ENCODE measurements around the gene SMARCA2.

SMARCA2 gene

GRCh38 chr9:2166203-2166602 lies 151.1 kb downstream of the SMARCA2 start:
- Histone ChIP-seq H3K36me3 (ENCODE audit: insufficient read depth, low read length) (peaks cover 3% of the 10 kb centered on the region; the same call in 1 of the 2 replicates), H3K27ac (no peak overlapping the region)

GRCh38 chr9:2169035-2169434 lies 153.9 kb downstream of the SMARCA2 start:
- no peak overlapping the region for H3K4me3 ChIP-seq
- TF ChIP-seq EZH2 (IDR thresholded peaks at IDR 0.05) (no peak), POLR2AphosphoS5 (IDR thresholded peaks at IDR 0.05; ENCODE audit: borderline replicate concordance, low read depth, low read length) (no peak), FOXP2 (optimal IDR thresholded peaks at IDR 0.05; ENCODE audit: control extremely low read depth, extremely low read length, insufficient read depth) (no peak)
- no peaks in the 10 kb centered on the region for H3K9me3 ChIP-seq (ENCODE audit: low read depth, low read length)
- no peak overlapping the region for H3K27ac ChIP-seq
- no peak for DNase-seq (ENCODE audit: low read depth, low spot score)
- peaks cover 3% of the 10 kb centered on the region; the same call in 1 of the 2 replicates for H3K36me3 ChIP-seq (ENCODE audit: insufficient read depth, low read length)
- H3K9ac ChIP-seq (ENCODE audit: insufficient read length) = no peak overlapping the region

More at GRCh38 chr9:2166203-2166602, 151.1 kb downstream of the SMARCA2 start:
- TF ChIP-seq EZH2 (IDR thresholded peaks at IDR 0.05) (no peak), FOXP2 (optimal IDR thresholded peaks at IDR 0.05; ENCODE audit: control extremely low read depth, extremely low read length, insufficient read depth) (no peak), POLR2AphosphoS5 (IDR thresholded peaks at IDR 0.05; ENCODE audit: borderline replicate concordance, low read depth, low read length) (no peak)
- Histone ChIP-seq H3K4me3 (no peak overlapping the region), H3K9me3 (ENCODE audit: low read depth, low read length) (no peaks in the 10 kb centered on the region), H3K9ac (ENCODE audit: insufficient read length) (no peak overlapping the region)
- no peak for DNase-seq (ENCODE audit: low read depth, low spot score)

GRCh38 chr9:2170722-2171121 lies 155.6 kb downstream of the SMARCA2 start:
- DNase-seq (ENCODE audit: low read depth, low spot score) = no peak
- Histone ChIP-seq H3K36me3 (ENCODE audit: insufficient read depth, low read length) (peaks cover 3% of the 10 kb centered on the region; the same call in 1 of the 2 replicates), H3K9me3 (ENCODE audit: low read depth, low read length) (no peaks in the 10 kb centered on the region), H3K27ac (no peak overlapping the region), H3K4me3 (no peak overlapping the region), H3K9ac (ENCODE audit: insufficient read length) (no peak overlapping the region)
- no peak for TF ChIP-seq POLR2AphosphoS5 (IDR thresholded peaks at IDR 0.05; ENCODE audit: borderline replicate concordance, low read depth, low read length)

- no peak overlapping the region for H3K4me3 ChIP-seq
- DNase-seq (ENCODE audit: low read depth, low spot score) = no peak
- H3K9me3 ChIP-seq (ENCODE audit: low read depth, low read length) = no peaks in the 10 kb centered on the region
- TF ChIP-seq FOXP2 (optimal IDR thresholded peaks at IDR 0.05; ENCODE audit: control extremely low read depth, extremely low read length, insufficient read depth) = no peak
- H3K36me3 ChIP-seq (ENCODE audit: insufficient read depth, low read length) = no peaks in the 10 kb centered on the region; the same call in 1 of the 2 replicates
- no peak overlapping the region for H3K9ac ChIP-seq (ENCODE audit: insufficient read length)
- H3K27ac ChIP-seq = no peak overlapping the region
Observed at GRCh38 chr9:2173170-2173569, 158.0 kb downstream of the SMARCA2 start.

GRCh38 chr9:2173861-2174260 lies 158.7 kb downstream of the SMARCA2 start:
- TF ChIP-seq EZH2 (IDR thresholded peaks at IDR 0.05) (no peak), POLR2AphosphoS5 (IDR thresholded peaks at IDR 0.05; ENCODE audit: borderline replicate concordance, low read depth, low read length) (no peak), FOXP2 (optimal IDR thresholded peaks at IDR 0.05; ENCODE audit: control extremely low read depth, extremely low read length, insufficient read depth) (no peak)
- no peaks in the 10 kb centered on the region; the same call in 1 of the 2 replicates for H3K36me3 ChIP-seq (ENCODE audit: insufficient read depth, low read length)
- no peak for DNase-seq (ENCODE audit: low read depth, low spot score)
- H3K9ac ChIP-seq (ENCODE audit: insufficient read length) = no peak overlapping the region
- no peak overlapping the region for H3K4me3 ChIP-seq
- no peak overlapping the region for H3K27ac ChIP-seq
- H3K9me3 ChIP-seq (ENCODE audit: low read depth, low read length) = no peaks in the 10 kb centered on the region

GRCh38 chr9:2174306-2174705 lies 159.2 kb downstream of the SMARCA2 start:
- no peak overlapping the region for H3K27ac ChIP-seq
- H3K36me3 ChIP-seq (ENCODE audit: insufficient read depth, low read length) = no peaks in the 10 kb centered on the region; the same call in 1 of the 2 replicates
- no peak overlapping the region for H3K4me3 ChIP-seq
- no peak for DNase-seq (ENCODE audit: low read depth, low spot score)
- TF ChIP-seq EZH2 (IDR thresholded peaks at IDR 0.05) (no peak), FOXP2 (optimal IDR thresholded peaks at IDR 0.05; ENCODE audit: control extremely low read depth, extremely low read length, insufficient read depth) (no peak), POLR2AphosphoS5 (IDR thresholded peaks at IDR 0.05; ENCODE audit: borderline replicate concordance, low read depth, low read length) (no peak)
- H3K9me3 ChIP-seq (ENCODE audit: low read depth, low read length) = no peaks in the 10 kb centered on the region
- H3K9ac ChIP-seq (ENCODE audit: insufficient read length) = no peak overlapping the region

- no peak for DNase-seq (ENCODE audit: low read depth, low spot score)
- no peak for TF ChIP-seq FOXP2 (optimal IDR thresholded peaks at IDR 0.05; ENCODE audit: control extremely low read depth, extremely low read length, insufficient read depth)
- TF ChIP-seq EZH2 (IDR thresholded peaks at IDR 0.05) = no peak
- TF ChIP-seq POLR2AphosphoS5 (IDR thresholded peaks at IDR 0.05; ENCODE audit: borderline replicate concordance, low read depth, low read length) = no peak
- Histone ChIP-seq H3K9me3 (ENCODE audit: low read depth, low read length) (no peaks in the 10 kb centered on the region), H3K4me3 (no peak overlapping the region), H3K27ac (no peak overlapping the region), H3K9ac (ENCODE audit: insufficient read length) (no peak overlapping the region), H3K36me3 (ENCODE audit: insufficient read depth, low read length) (no peaks in the 10 kb centered on the region; the same call in 1 of the 2 replicates)
Observed at GRCh38 chr9:2174911-2175310, 159.8 kb downstream of the SMARCA2 start.

GRCh38 chr9:2177121-2177520 lies 162.0 kb downstream of the SMARCA2 start:
- H3K9ac ChIP-seq (ENCODE audit: insufficient read length) = no peak overlapping the region
- H3K4me3 ChIP-seq = no peak overlapping the region
- H3K9me3 ChIP-seq (ENCODE audit: low read depth, low read length) = no peaks in the 10 kb centered on the region
- TF ChIP-seq FOXP2 (optimal IDR thresholded peaks at IDR 0.05; ENCODE audit: control extremely low read depth, extremely low read length, insufficient read depth) = no peak
- no peak for DNase-seq (ENCODE audit: low read depth, low spot score)
- H3K36me3 ChIP-seq (ENCODE audit: insufficient read depth, low read length) = no peaks in the 10 kb centered on the region
- no peak overlapping the region for H3K27ac ChIP-seq

GRCh38 chr9:2178034-2178734 lies 163.0 kb downstream of the SMARCA2 start:
- no peaks in the 10 kb centered on the region for H3K9me3 ChIP-seq (ENCODE audit: low read depth, low read length)
- H3K36me3 ChIP-seq (ENCODE audit: insufficient read depth, low read length) = no peaks in the 10 kb centered on the region
- TF ChIP-seq EZH2 (IDR thresholded peaks at IDR 0.05) (no peak), FOXP2 (optimal IDR thresholded peaks at IDR 0.05; ENCODE audit: control extremely low read depth, extremely low read length, insufficient read depth) (no peak), POLR2AphosphoS5 (IDR thresholded peaks at IDR 0.05; ENCODE audit: borderline replicate concordance, low read depth, low read length) (no peak)
- no peak overlapping the region for H3K27ac ChIP-seq
- H3K4me3 ChIP-seq = no peak overlapping the region
- DNase-seq (ENCODE audit: low read depth, low spot score) = no peak
- H3K9ac ChIP-seq (ENCODE audit: insufficient read length) = no peak overlapping the region
